GM23248 (cell line): ENCODE measurements around the gene IMPDH1. TPM values are rescaled to one million over a fixed set of nuclear protein-coding genes. Genes with fewer than 3 reads are reported as not detected.
A peak's percentile ranks its signal among the peaks of the same experiment; 100 is the strongest.

Experiments
- DNase-seq: peaks from one replicate; pipeline ENCODE4 v3.0.0-alpha.2; 2015
- H2AFZ ChIP-seq: fragments of 200-600 bp; sonication (generic); 2 replicates; pipeline ENCODE4 v1.6.1; 2016; ENCODE audit warnings: antibody characterized with exemption
- H3F3A ChIP-seq: fragments of 200-600 bp; sonication (generic); 2 replicates; pipeline ENCODE4 v1.6.1; 2016; ENCODE audit warnings: mild to moderate bottlenecking, antibody characterized with exemption, mixed run types; ENCODE audit not compliant: insufficient read depth
- H3K27ac ChIP-seq: fragments of 200-600 bp; sonication (generic); 2 replicates; pipeline ENCODE4 v1.5.1; 2016; ENCODE audit warnings: mild to moderate bottlenecking
- H3K27me3 ChIP-seq: fragments of 200-600 bp; sonication (generic); replicated peaks from 2 replicates; pipeline ENCODE4 v1.6.1; 2016; ENCODE audit warnings: mild to moderate bottlenecking; ENCODE audit not compliant: insufficient read depth
- H3K36me3 ChIP-seq: fragments of 200-600 bp; sonication (generic); 2 replicates; pipeline ENCODE4 v1.6.1; 2016; ENCODE audit warnings: low read depth, mild to moderate bottlenecking
- H3K4me1 ChIP-seq: fragments of 200-600 bp; sonication (generic); 2 replicates; pipeline ENCODE4 v1.6.1; 2016; ENCODE audit warnings: mild to moderate bottlenecking; ENCODE audit not compliant: insufficient read depth
- H3K4me2 ChIP-seq: fragments of 200-600 bp; sonication (generic); one replicate; pipeline ENCODE4 v1.6.1; 2016; ENCODE audit warnings: mild to moderate bottlenecking; ENCODE audit not compliant: unreplicated experiment
- H3K4me3 ChIP-seq: fragments of 200-600 bp; sonication (generic); 2 replicates; pipeline ENCODE4 v1.5.1; 2016; ENCODE audit warnings: mild to moderate bottlenecking
- H3K79me2 ChIP-seq: fragments of 200-600 bp; sonication (generic); 2 replicates; pipeline ENCODE4 v1.6.1; 2016; ENCODE audit warnings: mild to moderate bottlenecking; ENCODE audit not compliant: insufficient read depth
- H3K9ac ChIP-seq: fragments of 200-600 bp; sonication (generic); 2 replicates; pipeline ENCODE4 v1.6.1; 2016; ENCODE audit warnings: mild to moderate bottlenecking
- H3K9me2 ChIP-seq: fragments of 200-600 bp; sonication (generic); 2 replicates; pipeline ENCODE4 v1.6.1; 2016; ENCODE audit warnings: mixed run types, mild to moderate bottlenecking, moderate library complexity; ENCODE audit not compliant: insufficient read depth
- H3K9me3 ChIP-seq: fragments of 200-600 bp; sonication (generic); one replicate; pipeline ENCODE4 v1.6.1; 2017; ENCODE audit warnings: low read depth
- H4K20me1 ChIP-seq: fragments of 200-600 bp; sonication (generic); 2 replicates; pipeline ENCODE4 v1.6.0; 2016; ENCODE audit not compliant: insufficient read depth
- EZH2 ChIP-seq: fragments of 200-600 bp; sonication (generic); IDR thresholded peaks from 2 replicates; pipeline ENCODE4 v1.6.1; 2018; ENCODE audit warnings: antibody characterized with exemption, mild to moderate bottlenecking; ENCODE audit not compliant: insufficient read depth, poor library complexity, severe bottlenecking
- EZH2phosphoT487 ChIP-seq: fragments of 200-600 bp; sonication (generic); IDR thresholded peaks from 2 replicates; pipeline ENCODE4 v1.6.1; 2018; ENCODE audit warnings: antibody characterized with exemption, moderate library complexity, mild to moderate bottlenecking, low read depth; ENCODE audit not compliant: insufficient read depth
- WGBS, 2 experiments: methylation state at CpG; one replicate each; pipeline ENCODE4 v1.1.6; 2015 to 2017; ENCODE audit warnings: low lambda C conversion rate in 2 of 2, low coverage in 1 of 2; ENCODE audit errors: missing lambda C conversion rate in 2 of 2; 5-methylcytosine and 5-hydroxymethylcytosine counted together
- in situ Hi-C: fragments of 300-500 bp; cut with MboI; formaldehyde crosslinking; loops from 2 replicates; pipeline ENCODE4 v1.15.0; 2020
- polyA plus RNA-seq: library from polyadenylated mRNA; unstranded; fragments of >200 nt; fragmentation: Nextera tagmentation; extraction: Ambion mirVana; gene quantifications from 2 replicates; pipeline ENCODE4 v1.2.1, GENCODE V29; 2016
- total RNA-seq: library from RNA; depleted of rRNA; stranded (reverse); fragments of >200 nt; shearing (Covaris generic); gene quantifications from 2 replicates; pipeline ENCODE4 v1.2.3, GENCODE V29; 2014

IMPDH1 gene
- total and polyA plus RNA-seq, 2 experiments from 2014 or later = 89.9 to 97.3 TPM

- no peaks in the 10 kb centered on the region for H3K27me3 ChIP-seq
- no peak for TF ChIP-seq EZH2
- TF ChIP-seq EZH2phosphoT487 = no peak
- H3F3A ChIP-seq = no peaks in the 10 kb centered on the region
- H3K9me2 ChIP-seq = no peaks in the 10 kb centered on the region
- DNase-seq = no peak
- H4K20me1 ChIP-seq = no peaks in the 10 kb centered on the region
- in situ Hi-C loops = no loop called here
- H3K27ac ChIP-seq = no peak overlapping the region
- H3K9me3 ChIP-seq = no peaks in the 10 kb centered on the region
- WGBS, 2 experiments = 94 to 96% methylated on average over 2 of the region's 2 CpGs
- no peak overlapping the region for H3K9ac ChIP-seq
- H3K4me3 ChIP-seq = no peak overlapping the region
- H3K4me2 ChIP-seq = no peak overlapping the region
- no peaks in the 10 kb centered on the region for H3K79me2 ChIP-seq
- H3K36me3 ChIP-seq = no peaks in the 10 kb centered on the region
- H3K4me1 ChIP-seq = no peaks in the 10 kb centered on the region
- no peak overlapping the region for H2AFZ ChIP-seq
Measured at GRCh38 chr7:128431754-128432153, 22.0 kb upstream of the IMPDH1 start.

GRCh38 chr7:128431221-128431620, 21.4 kb upstream of the IMPDH1 start:
- no peaks in the 10 kb centered on the region for H3K9me2 ChIP-seq
- no peak for TF ChIP-seq EZH2phosphoT487
- no peak for TF ChIP-seq EZH2
- no peak overlapping the region for H3K27ac ChIP-seq
- no peaks in the 10 kb centered on the region for H3K27me3 ChIP-seq
- H3K9ac ChIP-seq = no peak overlapping the region
- no peaks in the 10 kb centered on the region for H3K36me3 ChIP-seq
- WGBS, 2 experiments = 65 to 75% methylated on average over 6 of the region's 6 CpGs
- H3K4me1 ChIP-seq = no peaks in the 10 kb centered on the region
- DNase-seq = peak; percentile 29
- no peak overlapping the region for H3K4me3 ChIP-seq
- H3K4me2 ChIP-seq = no peak overlapping the region
- no peaks in the 10 kb centered on the region for H3K79me2 ChIP-seq
- no peak overlapping the region for H2AFZ ChIP-seq
- no peaks in the 10 kb centered on the region for H3K9me3 ChIP-seq
- no peaks in the 10 kb centered on the region for H4K20me1 ChIP-seq
- no peaks in the 10 kb centered on the region for H3F3A ChIP-seq
- in situ Hi-C loops = no loop called here

GRCh38 chr7:128430207-128430606, 20.4 kb upstream of the IMPDH1 start:
- in situ Hi-C loops = no loop called here
- H3K9me2 ChIP-seq = no peaks in the 10 kb centered on the region

DNA sequence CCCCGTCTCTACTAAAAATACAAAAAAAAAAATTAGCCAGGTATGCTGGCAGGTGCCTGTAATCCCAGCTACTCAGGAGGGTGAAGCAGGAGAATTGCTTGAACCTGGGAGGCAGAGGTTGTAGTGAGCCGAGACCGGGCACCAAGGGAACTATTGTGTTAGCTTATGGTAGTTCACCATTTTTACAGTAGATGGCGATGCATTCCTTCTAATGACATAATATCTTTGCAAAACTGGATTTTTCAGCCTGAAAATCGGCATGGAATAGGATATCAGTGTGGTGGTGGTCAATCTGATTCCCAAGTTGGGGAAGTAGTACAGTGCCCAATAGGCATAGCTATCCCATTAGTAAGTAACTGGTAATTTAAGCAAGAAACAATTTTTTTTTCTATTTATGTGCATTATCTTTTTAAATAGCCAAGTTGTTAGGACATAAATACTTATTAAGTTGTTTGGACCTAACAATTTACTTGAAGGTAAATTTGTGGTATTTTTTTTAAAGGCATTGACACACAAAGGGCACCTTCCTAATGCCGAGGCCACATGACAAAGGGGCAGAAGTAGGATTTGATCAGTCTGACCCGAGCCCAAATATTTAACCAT, 17.6 kb upstream of the IMPDH1 start:
- H3K9me3 ChIP-seq = no peaks in the 10 kb centered on the region
- H3K27me3 ChIP-seq = no peaks in the 10 kb centered on the region
- H3K9ac ChIP-seq = no peak overlapping the region
- peak overlapping the region; percentile 28 for H3K4me2 ChIP-seq
- peak; percentile 72 for DNase-seq
- H3K4me3 ChIP-seq = no peak overlapping the region
- H2AFZ ChIP-seq = 0 out of 2 replicates have a peak overlapping the region, but pooled peaks have one; percentile 13
- no peaks in the 10 kb centered on the region for H3F3A ChIP-seq
- no peaks in the 10 kb centered on the region for H4K20me1 ChIP-seq
- H3K36me3 ChIP-seq = no peaks in the 10 kb centered on the region
- H3K27ac ChIP-seq = no peak overlapping the region
- no peak for TF ChIP-seq EZH2
- TF ChIP-seq EZH2phosphoT487 = no peak
- H3K4me1 ChIP-seq = no peaks in the 10 kb centered on the region
- H3K9me2 ChIP-seq = no peaks in the 10 kb centered on the region
- in situ Hi-C loops = no loop called here
- WGBS, 2 experiments = 7 to 10% methylated on average over 7 of the region's 7 CpGs
- H3K79me2 ChIP-seq = no peaks in the 10 kb centered on the region

More at GRCh38 chr7:128430207-128430606, 20.4 kb upstream of the IMPDH1 start:
- Histone ChIP-seq H3K27ac (no peak overlapping the region), H2AFZ (no peak overlapping the region), H3K9me3 (no peaks in the 10 kb centered on the region), H3F3A (no peaks in the 10 kb centered on the region), H3K4me3 (no peak overlapping the region), H3K79me2 (no peaks in the 10 kb centered on the region), H4K20me1 (no peaks in the 10 kb centered on the region), H3K4me1 (no peaks in the 10 kb centered on the region), H3K4me2 (no peak overlapping the region), H3K27me3 (no peaks in the 10 kb centered on the region), H3K9ac (no peak overlapping the region), H3K36me3 (no peaks in the 10 kb centered on the region)
- TF ChIP-seq EZH2 (no peak), EZH2phosphoT487 (no peak)
- WGBS, 2 experiments = 52 to 56% methylated on average over 3 of the region's 3 CpGs
- no peak for DNase-seq
